ENCODE measurements around the gene USP7. TPM values are rescaled to one million over a fixed set of nuclear protein-coding genes. Genes with fewer than 3 reads are reported as not detected.
A peak's percentile ranks its signal among the peaks of the same experiment; 100 is the strongest.
"Not testable (repeated sequence)": the region's sequence is repeated elsewhere in the genome, so short reads cannot be mapped to it uniquely, and the experiment has no call there.

USP7 gene
- polyA plus RNA-seq, 4 donors = 31.6 to 97.1 (median 36.0) TPM

GRCh38 chr16:8885674-8886592 is 77.8 kb downstream of the USP7 start:
- peak overlapping the region in 1 of 3 donors; percentile 32 for H3K4me3 ChIP-seq (ENCODE audit: low read depth in 1 of 3, low read length in 3 of 3)
- H3K27ac ChIP-seq (ENCODE audit: low read depth in 1 of 3, low read length in 2 of 3) = peak overlapping the region in 1 of 3 donors; percentile 93
- DNase-seq (peak; percentile 73 to 93), FAIRE-seq (no peak)
- H3K9me3 ChIP-seq (ENCODE audit: control insufficient read depth in 2 of 2, insufficient read depth in 1 of 2, low read depth in 1 of 2, low read length in 1 of 2) = no peaks in the 10 kb centered on the region
- peaks cover 3 to 49% (median 5%) of the 10 kb centered on the region in 3 donors for H3K4me1 ChIP-seq (ENCODE audit: control insufficient read depth in 3 of 3, insufficient read depth in 2 of 3, low read depth in 1 of 3, low read length in 2 of 3)
- H3K36me3 ChIP-seq (ENCODE audit: control insufficient read depth in 3 of 3, insufficient read depth in 2 of 3, low read depth in 1 of 3, low read length in 3 of 3) = peaks cover 0 to 43% (median 4%) of the 10 kb centered on the region in 3 donors
- no peaks in the 10 kb centered on the region for H3K27me3 ChIP-seq (ENCODE audit: control insufficient read depth in 3 of 3, insufficient read depth in 3 of 3, low read length in 3 of 3)
- 7 to 14% (median 12%) methylated on average over 19 to 20 of the region's 20 CpGs for WGBS, 3 donors

DNA sequence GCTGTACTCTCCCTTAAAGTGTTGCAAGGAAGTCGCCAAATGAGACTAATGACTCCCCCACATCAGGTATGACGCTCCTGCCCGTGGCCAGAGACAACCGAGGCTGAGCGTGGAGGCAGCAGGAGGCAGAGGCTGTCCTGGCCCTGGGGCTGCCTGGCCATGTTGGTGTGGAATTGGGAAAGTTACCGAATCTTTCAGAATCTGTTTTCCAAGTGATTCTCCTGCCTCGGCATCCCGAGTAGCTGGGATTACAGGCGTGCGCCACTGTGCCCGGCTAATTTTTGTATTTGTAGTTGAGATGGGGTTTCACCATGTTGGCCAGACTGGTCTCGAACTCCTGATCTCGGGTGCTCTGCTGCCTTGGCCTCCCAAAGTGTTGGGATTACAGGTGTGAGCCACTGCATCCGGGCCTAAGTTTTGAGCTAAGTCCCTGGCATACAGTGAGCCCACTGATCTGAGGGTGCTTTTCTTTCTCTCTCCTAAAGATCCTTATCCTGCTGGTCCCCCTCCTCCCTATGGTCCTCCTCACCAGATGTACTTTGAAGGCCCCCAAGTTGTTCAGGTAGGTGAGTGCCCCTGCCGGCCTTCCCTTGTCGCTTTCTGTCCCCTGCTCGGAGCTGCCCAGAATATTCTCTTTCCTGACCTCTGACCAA is 80.9 kb downstream of the USP7 start:
- no peak for FAIRE-seq
- DNase-seq = no peak
- H3K27me3 ChIP-seq (ENCODE audit: control insufficient read depth in 3 of 3, insufficient read depth in 3 of 3, low read length in 3 of 3) = no peaks in the 10 kb centered on the region
- H3K4me3 ChIP-seq (ENCODE audit: low read depth in 1 of 3, low read length in 3 of 3) = no peak overlapping the region
- no peaks in the 10 kb centered on the region for H3K9me3 ChIP-seq (ENCODE audit: control insufficient read depth in 2 of 2, insufficient read depth in 1 of 2, low read depth in 1 of 2, low read length in 1 of 2)
- 87 to 90% (median 90%) methylated on average over 17 of the region's 17 CpGs for WGBS, 3 donors
- peaks cover 3 to 63% (median 5%) of the 10 kb centered on the region in 3 donors for H3K4me1 ChIP-seq (ENCODE audit: control insufficient read depth in 3 of 3, insufficient read depth in 2 of 3, low read depth in 1 of 3, low read length in 2 of 3)
- H3K27ac ChIP-seq (ENCODE audit: low read depth in 1 of 3, low read length in 2 of 3) = peak overlapping the region in 1 of 3 donors; percentile 72
- H3K36me3 ChIP-seq (ENCODE audit: control insufficient read depth in 3 of 3, insufficient read depth in 2 of 3, low read depth in 1 of 3, low read length in 3 of 3) = peaks cover 0 to 15% (median 0%) of the 10 kb centered on the region in 3 donors

DNA sequence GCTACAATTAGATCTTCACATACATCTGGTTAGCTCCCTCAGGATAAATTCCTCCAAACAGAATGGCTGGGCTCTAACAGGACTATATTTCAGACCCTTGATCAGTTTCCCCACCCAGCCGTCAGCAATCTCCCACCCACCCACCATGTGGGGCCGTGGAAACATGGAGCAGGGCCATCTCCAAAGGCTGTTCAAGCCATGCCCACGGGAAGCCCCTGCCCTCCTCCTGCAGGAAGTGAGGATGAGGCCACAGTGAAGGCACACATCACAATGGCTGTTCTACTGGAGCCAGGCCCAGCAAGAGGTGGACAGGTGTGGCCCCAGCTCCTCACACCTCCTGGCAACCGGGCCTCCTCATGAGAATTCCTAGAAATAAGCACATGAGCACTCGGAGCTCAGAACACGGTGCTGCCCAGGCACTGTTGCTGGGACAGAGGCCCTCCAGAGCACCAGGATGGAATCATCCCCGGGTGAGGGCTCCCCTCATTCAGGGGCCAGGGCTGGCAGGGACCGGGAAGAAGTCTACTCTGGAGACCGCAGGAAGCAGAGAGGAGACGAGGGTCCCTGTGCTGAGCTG is 81.6 kb downstream of the USP7 start, which contains the start of gene LITAFD:
TSS of gene LITAFD (plus strand) at position 311 of the 577 bp plus-strand sequence. CDS start 2,005 bp downstream, outside the sequence.
- Histone ChIP-seq H3K4me3 (ENCODE audit: low read depth in 1 of 3, low read length in 3 of 3) (no peak within 1 kb of the TSS), H3K36me3 (ENCODE audit: control insufficient read depth in 3 of 3, insufficient read depth in 2 of 3, low read depth in 1 of 3, low read length in 3 of 3) (peaks cover 0 to 10% (median 0%) of the 10 kb centered on the region in 3 donors), H3K27ac (ENCODE audit: low read depth in 1 of 3, low read length in 2 of 3) (peak within 1 kb of the TSS in 1 of 3 donors; percentile 72), H3K9me3 (ENCODE audit: control insufficient read depth in 2 of 2, insufficient read depth in 1 of 2, low read depth in 1 of 2, low read length in 1 of 2) (no peaks in the 10 kb centered on the region), H3K4me1 (ENCODE audit: control insufficient read depth in 3 of 3, insufficient read depth in 2 of 3, low read depth in 1 of 3, low read length in 2 of 3) (peaks cover 3 to 63% (median 5%) of the 10 kb centered on the region in 3 donors), H3K27me3 (ENCODE audit: control insufficient read depth in 3 of 3, insufficient read depth in 3 of 3, low read length in 3 of 3) (no peaks in the 10 kb centered on the region)
- DNase-seq = no peak
- FAIRE-seq = no peak
- WGBS, 3 donors = 73 to 76% (median 75%) methylated on average over 10 of the region's 10 CpGs

DNA sequence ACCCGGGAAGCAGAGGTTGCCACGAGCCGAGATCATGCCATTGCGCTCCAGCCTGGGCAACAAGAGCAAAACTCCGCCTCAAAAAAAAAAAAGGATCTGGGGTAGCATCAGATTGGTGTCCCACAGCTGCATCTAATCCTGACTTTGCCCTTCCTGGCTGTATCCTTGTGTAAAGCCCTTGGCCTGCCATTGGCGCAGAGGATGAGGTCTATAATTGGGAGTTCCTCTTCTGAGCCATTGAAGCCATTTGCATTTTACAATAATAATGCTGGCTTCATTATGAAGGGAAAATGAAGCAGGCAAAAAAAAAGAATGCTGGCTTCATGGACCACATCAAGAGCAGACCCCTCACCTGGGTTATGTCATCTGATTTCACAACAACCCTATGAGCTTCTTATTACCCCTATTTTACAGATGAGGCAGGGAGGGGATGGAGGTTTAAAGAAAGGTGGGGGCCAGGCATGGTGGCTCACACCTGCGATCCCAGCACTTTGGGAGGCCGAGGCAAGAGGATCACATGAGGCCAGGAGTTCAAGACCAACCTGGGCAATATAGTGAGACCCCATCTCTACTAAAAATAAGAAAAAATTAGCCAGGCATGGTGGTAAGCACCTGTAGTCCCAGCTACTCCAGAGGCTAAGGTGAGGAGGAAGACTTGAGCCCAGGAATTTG is 82.7 kb downstream of the USP7 start:
- Histone ChIP-seq H3K4me1 (ENCODE audit: control insufficient read depth in 3 of 3, insufficient read depth in 2 of 3, low read depth in 1 of 3, low read length in 2 of 3) (peaks cover 0 to 55% (median 3%) of the 10 kb centered on the region in 3 donors), H3K4me3 (ENCODE audit: low read depth in 1 of 3, low read length in 3 of 3) (no peak overlapping the region), H3K9me3 (ENCODE audit: control insufficient read depth in 2 of 2, insufficient read depth in 1 of 2, low read depth in 1 of 2, low read length in 1 of 2) (no peaks in the 10 kb centered on the region), H3K36me3 (ENCODE audit: control insufficient read depth in 3 of 3, insufficient read depth in 2 of 3, low read depth in 1 of 3, low read length in 3 of 3) (peaks cover 0 to 8% (median 0%) of the 10 kb centered on the region in 3 donors), H3K27ac (ENCODE audit: low read depth in 1 of 3, low read length in 2 of 3) (peak overlapping the region in 1 of 3 donors; percentile 72), H3K27me3 (ENCODE audit: control insufficient read depth in 3 of 3, insufficient read depth in 3 of 3, low read length in 3 of 3) (no peaks in the 10 kb centered on the region)
- FAIRE-seq (no peak), DNase-seq (no peak)
- 87 to 92% (median 89%) methylated on average over 8 of the region's 8 CpGs for WGBS, 3 donors

- H3K36me3 ChIP-seq (ENCODE audit: control insufficient read depth in 3 of 3, insufficient read depth in 2 of 3, low read depth in 1 of 3, low read length in 3 of 3) = peaks cover 0 to 11% (median 0%) of the 10 kb centered on the region in 3 donors
- 40 to 55% (median 50%) methylated on average over 6 of the region's 6 CpGs for WGBS, 3 donors
- no peak overlapping the region for H3K4me3 ChIP-seq (ENCODE audit: low read depth in 1 of 3, low read length in 3 of 3)
- peak in 1 of 2 donors; percentile 70 for DNase-seq
- peak overlapping the region in 1 of 3 donors; percentile 48 for H3K27ac ChIP-seq (ENCODE audit: low read depth in 1 of 3, low read length in 2 of 3)
- H3K4me1 ChIP-seq (ENCODE audit: control insufficient read depth in 3 of 3, insufficient read depth in 2 of 3, low read depth in 1 of 3, low read length in 2 of 3) = peaks cover 0 to 33% (median 0%) of the 10 kb centered on the region in 3 donors
- no peaks in the 10 kb centered on the region for H3K27me3 ChIP-seq (ENCODE audit: control insufficient read depth in 3 of 3, insufficient read depth in 3 of 3, low read length in 3 of 3)
- no peaks in the 10 kb centered on the region for H3K9me3 ChIP-seq (ENCODE audit: control insufficient read depth in 2 of 2, insufficient read depth in 1 of 2, low read depth in 1 of 2, low read length in 1 of 2)
- FAIRE-seq = no peak
Measured at GRCh38 chr16:8878523-8878911, 85.2 kb downstream of the USP7 start.

- Histone ChIP-seq H3K36me3 (ENCODE audit: control insufficient read depth in 3 of 3, insufficient read depth in 2 of 3, low read depth in 1 of 3, low read length in 3 of 3) (peaks cover 0 to 8% (median 0%) of the 10 kb centered on the region in 3 donors), H3K27ac (ENCODE audit: low read depth in 1 of 3, low read length in 2 of 3) (peak overlapping the region in 1 of 3 donors; percentile 42), H3K27me3 (ENCODE audit: control insufficient read depth in 3 of 3, insufficient read depth in 3 of 3, low read length in 3 of 3) (no peaks in the 10 kb centered on the region), H3K4me1 (ENCODE audit: control insufficient read depth in 3 of 3, insufficient read depth in 2 of 3, low read depth in 1 of 3, low read length in 2 of 3) (peaks cover 0 to 29% (median 0%) of the 10 kb centered on the region in 3 donors), H3K9me3 (ENCODE audit: control insufficient read depth in 2 of 2, insufficient read depth in 1 of 2, low read depth in 1 of 2, low read length in 1 of 2) (no peaks in the 10 kb centered on the region), H3K4me3 (ENCODE audit: low read depth in 1 of 3, low read length in 3 of 3) (no peak overlapping the region)
- FAIRE-seq (no peak), DNase-seq (no peak)
- 58 to 68% (median 62%) methylated on average over 8 of the region's 8 CpGs for WGBS, 3 donors
Measured at GRCh38 chr16:8877894-8878522, 85.7 kb downstream of the USP7 start.

- not testable (repeated sequence) for H3K27ac ChIP-seq (ENCODE audit: low read depth in 1 of 3, low read length in 2 of 3); H3K36me3 ChIP-seq (ENCODE audit: control insufficient read depth in 3 of 3, insufficient read depth in 2 of 3, low read depth in 1 of 3, low read length in 3 of 3); H3K4me3 ChIP-seq (ENCODE audit: low read depth in 1 of 3, low read length in 3 of 3); H3K9me3 ChIP-seq (ENCODE audit: control insufficient read depth in 2 of 2, insufficient read depth in 1 of 2, low read depth in 1 of 2, low read length in 1 of 2); H3K27me3 ChIP-seq (ENCODE audit: control insufficient read depth in 3 of 3, insufficient read depth in 3 of 3, low read length in 3 of 3); FAIRE-seq
- peaks cover 0 to 12% (median 0%) of the 10 kb centered on the region in 3 donors for H3K4me1 ChIP-seq (ENCODE audit: control insufficient read depth in 3 of 3, insufficient read depth in 2 of 3, low read depth in 1 of 3, low read length in 2 of 3)
- WGBS, 3 donors = 40 to 59% (median 44%) methylated on average over 7 of the region's 7 CpGs
- peak in 1 of 2 donors; percentile 36 for DNase-seq
Measured at GRCh38 chr16:8875317-8875716, 88.4 kb downstream of the USP7 start.

Measured in small intestine (tissue), 7 donors.